ENCODE measurements around the gene TIGAR.

TIGAR gene

GRCh38 chr12:4378772-4379171 lies 57.8 kb downstream of the TIGAR start:
- DNase-seq (ENCODE audit: low read depth), result no peak

- no peak for DNase-seq (ENCODE audit: low read depth)
These were observed 58.4 kb downstream of the TIGAR start, which contains the start of gene FGF23 for GRCh38 chr12:4379405-4379804. Gene FGF23, minus strand, starts transcription at chr12:4379712. Its CDS starts 130 bp downstream, at chr12:4379582.

GRCh38 chr12:4380332-4380731 lies 59.3 kb downstream of the TIGAR start:
- DNase-seq (ENCODE audit: low read depth), result no peak

GRCh38 chr12:4383304-4383865 lies 62.4 kb downstream of the TIGAR start:
- DNase-seq (ENCODE audit: low read depth), result no peak

- DNase-seq (ENCODE audit: low read depth), result no peak
These were observed 65.8 kb downstream of the TIGAR start for GRCh38 chr12:4386801-4387200.

- no peak for DNase-seq (ENCODE audit: low read depth)
These were observed 66.6 kb downstream of the TIGAR start for GRCh38 chr12:4387607-4388006.

- DNase-seq (ENCODE audit: low read depth), result no peak
These were observed 67.0 kb downstream of the TIGAR start for GRCh38 chr12:4388032-4388431.

GRCh38 chr12:4388662-4389061 lies 67.6 kb downstream of the TIGAR start:
- DNase-seq (ENCODE audit: low read depth), result no peak

GRCh38 chr12:4392223-4392742 lies 71.3 kb downstream of the TIGAR start:
- DNase-seq (ENCODE audit: low read depth), result no peak

GRCh38 chr12:4393211-4393610 lies 72.2 kb downstream of the TIGAR start:
- no peak for DNase-seq (ENCODE audit: low read depth)

- DNase-seq (ENCODE audit: low read depth), result no peak
These were observed 74.8 kb downstream of the TIGAR start for GRCh38 chr12:4395818-4396217.

GRCh38 chr12:4401117-4401516 lies 80.1 kb downstream of the TIGAR start:
- DNase-seq (ENCODE audit: low read depth), result no peak

- no peak for DNase-seq (ENCODE audit: low read depth)
These were observed 82.0 kb downstream of the TIGAR start for GRCh38 chr12:4402996-4403395.
